Smooth muscle cell (in vitro differentiated cells): ENCODE data around the gene TM4SF1. TPM values are rescaled to one million over a fixed set of nuclear protein-coding genes. Genes with fewer than 3 reads are reported as not detected.

Source experiments
- DNase-seq: peaks from one replicate; lab custom pipeline; 2025; ENCODE audit not compliant: unreplicated experiment; lab: John Stamatoyannopoulos, UW
- H2AFZ ChIP-seq: fragments of 200-600 bp; sonication (generic); 2 replicates; pipeline ENCODE4 v1.6.0; 2016; ENCODE audit warnings: antibody characterized with exemption, low read depth, mild to moderate bottlenecking
- H3F3A ChIP-seq: fragments of 200-600 bp; sonication (generic); 2 replicates; pipeline ENCODE4 v1.6.0; 2017; ENCODE audit warnings: antibody characterized with exemption, low read depth
- H3K27ac ChIP-seq: fragments of 200-600 bp; sonication (generic); 2 replicates; pipeline ENCODE4 v1.5.1; 2016; ENCODE audit warnings: low read depth, mild to moderate bottlenecking
- H3K27me3 ChIP-seq: fragments of 200-600 bp; sonication (generic); 2 replicates; pipeline ENCODE4 v1.6.1; 2016; ENCODE audit warnings: low read depth, mild to moderate bottlenecking
- H3K36me3 ChIP-seq: fragments of 200-600 bp; sonication (generic); 2 replicates; pipeline ENCODE4 v1.5.1; 2016; ENCODE audit warnings: low read depth
- H3K4me1 ChIP-seq: fragments of 200-600 bp; sonication (generic); 2 replicates; pipeline ENCODE4 v1.5.1; 2016; ENCODE audit warnings: low read depth
- H3K4me2 ChIP-seq: fragments of 200-600 bp; sonication (generic); 2 replicates; pipeline ENCODE4 v1.6.0; 2016; ENCODE audit warnings: mild to moderate bottlenecking
- H3K4me3 ChIP-seq: fragments of 200-600 bp; sonication (generic); 2 replicates; pipeline ENCODE4 v1.5.1; 2016; ENCODE audit warnings: mild to moderate bottlenecking
- H3K79me2 ChIP-seq: fragments of 200-600 bp; sonication (generic); 2 replicates; pipeline ENCODE4 v1.6.0; 2016; ENCODE audit warnings: low read depth, mild to moderate bottlenecking
- H3K9ac ChIP-seq: fragments of 200-600 bp; sonication (generic); 2 replicates; pipeline ENCODE4 v1.6.0; 2016; ENCODE audit warnings: low read depth
- H3K9me3 ChIP-seq: fragments of 200-600 bp; sonication (generic); replicated peaks from 2 replicates; pipeline ENCODE4 v1.5.1; 2016; ENCODE audit warnings: low read depth
- H4K20me1 ChIP-seq: fragments of 200-600 bp; sonication (generic); 2 replicates; pipeline ENCODE4 v1.6.0; 2016; ENCODE audit warnings: low read depth
- CTCF ChIP-seq: fragments of 200-600 bp; sonication (generic); IDR thresholded peaks from 2 replicates; pipeline ENCODE4 v1.5.1; 2017; ENCODE audit warnings: borderline replicate concordance, mild to moderate bottlenecking, antibody characterized with exemption; ENCODE audit not compliant: insufficient read depth, poor library complexity, severe bottlenecking
- WGBS: methylation state at CpG from one replicate; pipeline ENCODE4 v1.1.7; 2016; ENCODE audit warnings: low lambda C conversion rate; 5-methylcytosine and 5-hydroxymethylcytosine counted together
- polyA plus RNA-seq: library from polyadenylated mRNA; unstranded; fragments of >200 nt; fragmentation: Nextera tagmentation; extraction: Ambion mirVana; gene quantifications from 2 replicates; pipeline ENCODE4 v1.2.1, GENCODE V29; 2016
- total RNA-seq: library from RNA; depleted of rRNA; stranded (reverse); fragments of >200 nt; gene quantifications from 2 replicates; pipeline ENCODE4 v1.2.3, GENCODE V29; 2014

The TM4SF1 gene
- total and polyA plus RNA-seq, 2 experiments from 2014 or later: 37.5 to 134 TPM

GRCh38 chr3:149421764-149422163, 44.3 kb upstream of the TM4SF1 start:
- H3K9me3 ChIP-seq: no peaks in the 10 kb centered on the region
- peaks cover 8% of the 10 kb centered on the region for H3K4me1 ChIP-seq
- WGBS: 94% methylated on average over 2 of the region's 2 CpGs
- H3K4me2 ChIP-seq: no peak overlapping the region
- no peaks in the 10 kb centered on the region for H3K36me3 ChIP-seq
- no peaks in the 10 kb centered on the region for H3K27me3 ChIP-seq
- no peak overlapping the region for H3K9ac ChIP-seq
- H3K27ac ChIP-seq: no peak overlapping the region
- no peaks in the 10 kb centered on the region for H4K20me1 ChIP-seq
- no peak for DNase-seq
- no peaks in the 10 kb centered on the region for H3K79me2 ChIP-seq
- H3K4me3 ChIP-seq: no peak overlapping the region
- H2AFZ ChIP-seq: no peak overlapping the region
- H3F3A ChIP-seq: no peaks in the 10 kb centered on the region
- TF ChIP-seq CTCF: no peak

GRCh38 chr3:149419816-149420215, 42.4 kb upstream of the TM4SF1 start:
- no peak overlapping the region for H3K9ac ChIP-seq
- H3K27ac ChIP-seq: no peak overlapping the region
- no peak for DNase-seq
- no peaks in the 10 kb centered on the region for H3K27me3 ChIP-seq
- no peaks in the 10 kb centered on the region for H3F3A ChIP-seq
- H3K79me2 ChIP-seq: no peaks in the 10 kb centered on the region
- H3K4me3 ChIP-seq: no peak overlapping the region
- no peaks in the 10 kb centered on the region for H3K9me3 ChIP-seq
- no peaks in the 10 kb centered on the region for H4K20me1 ChIP-seq
- H3K36me3 ChIP-seq: no peaks in the 10 kb centered on the region
- no peak overlapping the region for H3K4me2 ChIP-seq
- TF ChIP-seq CTCF: no peak
- 95% methylated on average over 4 of the region's 4 CpGs for WGBS
- no peaks in the 10 kb centered on the region for H3K4me1 ChIP-seq
- H2AFZ ChIP-seq: no peak overlapping the region

GRCh38 chr3:149417727-149418126, 40.3 kb upstream of the TM4SF1 start:
- Histone ChIP-seq H3K4me2 (no peak overlapping the region), H3K27me3 (no peaks in the 10 kb centered on the region), H3K4me3 (no peak overlapping the region), H3K9ac (no peak overlapping the region), H3K79me2 (no peaks in the 10 kb centered on the region), H3F3A (no peaks in the 10 kb centered on the region), H3K27ac (no peak overlapping the region), H3K4me1 (no peaks in the 10 kb centered on the region), H2AFZ (no peak overlapping the region), H3K36me3 (no peaks in the 10 kb centered on the region), H4K20me1 (no peaks in the 10 kb centered on the region), H3K9me3 (no peaks in the 10 kb centered on the region)
- no peak for DNase-seq
- TF ChIP-seq CTCF: no peak
- 90% methylated on average over 2 of the region's 2 CpGs for WGBS

GRCh38 chr3:149417174-149417573, 39.7 kb upstream of the TM4SF1 start:
- Histone ChIP-seq H3K27ac (no peak overlapping the region), H3K27me3 (no peaks in the 10 kb centered on the region), H3F3A (no peaks in the 10 kb centered on the region), H3K4me2 (no peak overlapping the region), H3K9me3 (no peaks in the 10 kb centered on the region), H3K4me3 (no peak overlapping the region), H3K4me1 (no peaks in the 10 kb centered on the region), H4K20me1 (no peaks in the 10 kb centered on the region), H2AFZ (no peak overlapping the region), H3K36me3 (no peaks in the 10 kb centered on the region), H3K9ac (no peak overlapping the region), H3K79me2 (no peaks in the 10 kb centered on the region)
- WGBS: 97% methylated on average over 3 of the region's 3 CpGs
- TF ChIP-seq CTCF: no peak
- no peak for DNase-seq
